GM19023 (cell line): Measurements from ENCODE around the gene ZMYM2.
"Not testable (repeated sequence)": the region's sequence is repeated elsewhere in the genome, so short reads cannot be mapped to it uniquely, and the experiment has no call there.

Source experiments
- ATAC-seq: cut with Tn5 transposase; IDR thresholded peaks from one replicate; pipeline ENCODE4 v1.9.1; 2021; ENCODE audit warnings: mild to moderate bottlenecking, moderate library complexity; ENCODE audit not compliant: unreplicated experiment

Gene ZMYM2

GRCh38 chr13:19958155-19959111, at the start of gene ZMYM2:
ZMYM2 (plus strand) TSS chr13:19958727; CDS start chr13:19993073, 34,346 bp downstream.
- peak; percentile 82 for ATAC-seq

- no peak for ATAC-seq
Measured at GRCh38 chr13:19910336-19911072, 48.0 kb upstream of the ZMYM2 start.

GRCh38 chr13:19927117-19927748, 31.3 kb upstream of the ZMYM2 start:
- ATAC-seq: no peak

GRCh38 chr13:19940106-19940505, 18.4 kb upstream of the ZMYM2 start:
- no peak for ATAC-seq

- ATAC-seq: no peak
Measured at GRCh38 chr13:19950374-19950773, 8.2 kb upstream of the ZMYM2 start.

GRCh38 chr13:19952850-19953249, 5.7 kb upstream of the ZMYM2 start:
- ATAC-seq: no peak

GRCh38 chr13:19955873-19956559, 2.5 kb upstream of the ZMYM2 start:
- no peak for ATAC-seq

- peak; percentile 16 for ATAC-seq
Measured at GRCh38 chr13:19957320-19958154, 990 bp upstream of the ZMYM2 start.

GRCh38 chr13:19959141-19959830, 759 bp downstream of the ZMYM2 start:
- ATAC-seq: peak; percentile 7

- ATAC-seq: peak; percentile 32
Measured at GRCh38 chr13:19959831-19960652, 1.5 kb downstream of the ZMYM2 start.

- ATAC-seq: no peak
Measured at GRCh38 chr13:19960653-19960976, 2.1 kb downstream of the ZMYM2 start.

GRCh38 chr13:19961489-19961888, 3.0 kb downstream of the ZMYM2 start:
- ATAC-seq: no peak

GRCh38 chr13:19961924-19962323, 3.4 kb downstream of the ZMYM2 start:
- no peak for ATAC-seq

- ATAC-seq: no peak
Measured at GRCh38 chr13:19962894-19963293, 4.4 kb downstream of the ZMYM2 start.

- no peak for ATAC-seq
Measured at GRCh38 chr13:19967621-19968020, 9.1 kb downstream of the ZMYM2 start.

GRCh38 chr13:19974498-19975009, 16.0 kb downstream of the ZMYM2 start:
- ATAC-seq: not testable (repeated sequence)

GRCh38 chr13:19978831-19979437, 20.4 kb downstream of the ZMYM2 start:
- no peak for ATAC-seq

- ATAC-seq: no peak
Measured at GRCh38 chr13:19981685-19982238, 23.2 kb downstream of the ZMYM2 start.
